HEK293 (cell line): ENCODE data around the gene KRTAP9-9.

Experiments
- CTCF ChIA-PET: fragments of 350-600 bp; formaldehyde crosslinking; extraction: SDS; loops from one replicate; lab custom pipeline; 2021; ENCODE audit warnings: antibody characterized with exemption; lab: Yijun Ruan, JAX
- POLR2A ChIA-PET: fragments of 300-600 bp; formaldehyde crosslinking; extraction: SDS; loops from one replicate; lab custom pipeline; 2020; ENCODE audit warnings: antibody characterized with exemption, inconsistent platforms; lab: Yijun Ruan, JAX
- H3K27ac ChIP-seq: fragments of 200-500 bp; sonication (Bioruptor generic); 2 replicates; pipeline ENCODE4 v1.5.1; 2014; ENCODE audit warnings: low read depth, low read length, control low read depth, inconsistent platforms; ENCODE audit errors: extremely low read depth
- H3K36me3 ChIP-seq, 2 experiments: fragments of 200-500 bp in 1 of 2; sonication (Bioruptor generic) in 1 of 2; 1 replicate in 1 of 2; 2 replicates in 1 of 2; pipeline ENCODE4 v1.5.1; 2014 to 2017; ENCODE audit warnings: inconsistent platforms in 2 of 2, low read length in 2 of 2; ENCODE audit not compliant: control insufficient read depth in 2 of 2, insufficient read depth in 1 of 2
- H3K4me1 ChIP-seq: fragments of 200-500 bp; sonication (Bioruptor generic); 2 replicates; pipeline ENCODE4 v1.5.1; 2014; ENCODE audit warnings: mild to moderate bottlenecking, low read length, inconsistent platforms; ENCODE audit not compliant: control insufficient read depth, insufficient read depth
- H3K4me3 ChIP-seq: 2 replicates; pipeline ENCODE4 v1.5.1; 2011; ENCODE audit warnings: low read depth, mild to moderate bottlenecking, control low read depth, low read length, moderate library complexity
- H3K9me3 ChIP-seq: fragments of 200-500 bp; sonication (Bioruptor generic); 2 replicates; pipeline ENCODE4 v1.5.1; 2014; ENCODE audit warnings: low read depth, low read length, inconsistent platforms; ENCODE audit not compliant: control insufficient read depth, insufficient read depth
- INSM2 ChIP-seq: fragments of 450-650 bp; formaldehyde crosslinking; IDR thresholded peaks from 2 replicates; pipeline ENCODE4 v1.5.1; 2016; ENCODE audit warnings: missing biosample characterization, missing genetic modification characterization
- PRDM10 ChIP-seq: fragments of 450-650 bp; formaldehyde crosslinking; IDR thresholded peaks from 2 replicates; pipeline ENCODE4 v1.5.1; 2016; ENCODE audit warnings: missing biosample characterization, missing genetic modification characterization
- SCRT2 ChIP-seq: fragments of 450-650 bp; formaldehyde crosslinking; IDR thresholded peaks from 2 replicates; pipeline ENCODE4 v1.5.1; 2016; ENCODE audit warnings: missing biosample characterization, missing genetic modification characterization
- ZBTB1 ChIP-seq: fragments of 450-650 bp; formaldehyde crosslinking; IDR thresholded peaks from 2 replicates; pipeline ENCODE4 v1.5.1; 2016; ENCODE audit warnings: missing biosample characterization, missing genetic modification characterization
- ZEB2 ChIP-seq: fragments of 450-650 bp; formaldehyde crosslinking; IDR thresholded peaks from 2 replicates; pipeline ENCODE4 v1.5.1; 2016; ENCODE audit warnings: missing biosample characterization, missing genetic modification characterization
- ZNF112 ChIP-seq: fragments of 450-650 bp; formaldehyde crosslinking; IDR thresholded peaks from 2 replicates; pipeline ENCODE4 v1.5.0; 2017; ENCODE audit warnings: missing biosample characterization, missing genetic modification characterization
- ZNF157 ChIP-seq: fragments of 450-650 bp; formaldehyde crosslinking; IDR thresholded peaks from 2 replicates; pipeline ENCODE4 v1.5.1; 2016; ENCODE audit warnings: missing biosample characterization, missing genetic modification characterization
- ZNF175 ChIP-seq: fragments of 450-650 bp; formaldehyde crosslinking; IDR thresholded peaks from 2 replicates; pipeline ENCODE4 v1.5.1; 2016; ENCODE audit warnings: missing biosample characterization, missing genetic modification characterization
- ZNF184 ChIP-seq: fragments of 450-650 bp; IDR thresholded peaks from 2 replicates; pipeline ENCODE4 v1.5.1; 2018; ENCODE audit warnings: missing biosample characterization, mild to moderate bottlenecking, missing genetic modification characterization
- ZNF24 ChIP-seq: fragments of 450-650 bp; formaldehyde crosslinking; IDR thresholded peaks from 2 replicates; pipeline ENCODE4 v1.5.1; 2016; ENCODE audit warnings: missing biosample characterization, missing genetic modification characterization
- ZNF335 ChIP-seq: fragments of 450-650 bp; formaldehyde crosslinking; conservative IDR thresholded peaks from 2 replicates; pipeline ENCODE4 v1.5.1; 2016; ENCODE audit warnings: missing biosample characterization, missing genetic modification characterization
- ZNF341 ChIP-seq: fragments of 450-650 bp; formaldehyde crosslinking; IDR thresholded peaks from 2 replicates; pipeline ENCODE4; 2016; ENCODE audit warnings: low read depth, missing biosample characterization, missing genetic modification characterization
- ZNF473 ChIP-seq: fragments of 450-650 bp; formaldehyde crosslinking; IDR thresholded peaks from 2 replicates; pipeline ENCODE4 v1.5.1; 2017; ENCODE audit warnings: missing biosample characterization, missing genetic modification characterization
- ZNF571 ChIP-seq: fragments of 450-650 bp; formaldehyde crosslinking; IDR thresholded peaks from 2 replicates; pipeline ENCODE4 v1.5.0; 2017; ENCODE audit warnings: missing biosample characterization, missing genetic modification characterization
- ZNF660 ChIP-seq: fragments of 450-650 bp; IDR thresholded peaks from 2 replicates; pipeline ENCODE4 v1.5.1; 2018; ENCODE audit warnings: missing biosample characterization, mild to moderate bottlenecking, missing genetic modification characterization
- TF ChIP-seq, protein P1 (sequence below): fragments of 450-650 bp; formaldehyde crosslinking; IDR thresholded peaks from 2 replicates; pipeline ENCODE4 v1.5.1; 2016; ENCODE audit warnings: missing biosample characterization, missing genetic modification characterization
- TF ChIP-seq, protein P2 (sequence below): fragments of 450-650 bp; formaldehyde crosslinking; IDR thresholded peaks from 2 replicates; pipeline ENCODE4 v1.5.1; 2016; ENCODE audit warnings: missing biosample characterization, missing genetic modification characterization
- TF ChIP-seq, protein P3 (sequence below): fragments of 450-650 bp; formaldehyde crosslinking; IDR thresholded peaks from 2 replicates; pipeline ENCODE4 v1.5.1; 2016; ENCODE audit warnings: missing biosample characterization, missing genetic modification characterization

KRTAP9-9 gene

DNA sequence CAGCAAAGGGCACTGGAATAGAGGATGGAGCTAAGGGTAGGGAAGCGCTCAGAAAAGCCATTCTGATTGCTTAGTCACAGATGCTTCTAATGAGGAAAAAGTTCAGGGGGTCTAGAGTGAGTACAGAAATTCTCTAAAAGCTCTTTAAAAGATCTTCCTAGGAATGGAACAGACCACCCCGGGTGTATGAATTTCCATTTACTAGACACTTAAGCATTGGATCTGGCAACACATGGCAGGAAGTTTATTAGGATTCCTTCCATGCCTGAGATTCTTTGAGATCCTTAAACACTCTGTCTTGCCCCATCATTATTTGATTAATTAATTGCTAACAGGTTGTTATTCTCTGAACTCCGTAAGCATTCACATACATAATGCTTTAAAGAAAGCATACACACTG is 28.9 kb downstream of the KRTAP9-9 start (continued):
- TF ChIP-seq INSM2 (tag by site-specific recombination) (no peak), ZNF341 (tag by site-specific recombination) (no peak), ZNF157 (no peak), ZEB2 (tag by site-specific recombination) (no peak)
- TF ChIP-seq, protein P1, sequence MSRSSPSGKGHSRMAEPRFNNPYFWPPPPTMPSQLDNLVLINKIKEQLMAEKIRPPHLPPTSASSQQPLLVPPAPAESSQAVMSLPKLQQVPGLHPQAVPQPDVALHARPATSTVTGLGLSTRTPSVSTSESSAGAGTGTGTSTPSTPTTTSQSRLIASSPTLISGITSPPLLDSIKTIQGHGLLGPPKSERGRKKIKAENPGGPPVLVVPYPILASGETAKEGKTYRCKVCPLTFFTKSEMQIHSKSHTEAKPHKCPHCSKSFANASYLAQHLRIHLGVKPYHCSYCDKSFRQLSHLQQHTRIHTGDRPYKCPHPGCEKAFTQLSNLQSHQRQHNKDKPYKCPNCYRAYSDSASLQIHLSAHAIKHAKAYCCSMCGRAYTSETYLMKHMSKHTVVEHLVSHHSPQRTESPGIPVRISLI, result no peak

GRCh38 chr17:41284546-41284945 is 29.4 kb downstream of the KRTAP9-9 start:
- no peak for TF ChIP-seq ZNF24 (tag by site-specific recombination)
- TF ChIP-seq ZNF335 (tag by site-specific recombination), result no peak
- no peak for TF ChIP-seq ZNF473
- no peak for TF ChIP-seq SCRT2
- no peak for TF ChIP-seq ZNF571 (tag by site-specific recombination)
- no peak for TF ChIP-seq ZNF112
- TF ChIP-seq ZNF175 (tag by site-specific recombination), result no peak
- no peak for TF ChIP-seq ZNF184
- TF ChIP-seq, protein P2, sequence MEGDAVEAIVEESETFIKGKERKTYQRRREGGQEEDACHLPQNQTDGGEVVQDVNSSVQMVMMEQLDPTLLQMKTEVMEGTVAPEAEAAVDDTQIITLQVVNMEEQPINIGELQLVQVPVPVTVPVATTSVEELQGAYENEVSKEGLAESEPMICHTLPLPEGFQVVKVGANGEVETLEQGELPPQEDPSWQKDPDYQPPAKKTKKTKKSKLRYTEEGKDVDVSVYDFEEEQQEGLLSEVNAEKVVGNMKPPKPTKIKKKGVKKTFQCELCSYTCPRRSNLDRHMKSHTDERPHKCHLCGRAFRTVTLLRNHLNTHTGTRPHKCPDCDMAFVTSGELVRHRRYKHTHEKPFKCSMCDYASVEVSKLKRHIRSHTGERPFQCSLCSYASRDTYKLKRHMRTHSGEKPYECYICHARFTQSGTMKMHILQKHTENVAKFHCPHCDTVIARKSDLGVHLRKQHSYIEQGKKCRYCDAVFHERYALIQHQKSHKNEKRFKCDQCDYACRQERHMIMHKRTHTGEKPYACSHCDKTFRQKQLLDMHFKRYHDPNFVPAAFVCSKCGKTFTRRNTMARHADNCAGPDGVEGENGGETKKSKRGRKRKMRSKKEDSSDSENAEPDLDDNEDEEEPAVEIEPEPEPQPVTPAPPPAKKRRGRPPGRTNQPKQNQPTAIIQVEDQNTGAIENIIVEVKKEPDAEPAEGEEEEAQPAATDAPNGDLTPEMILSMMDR (tag by site-specific recombination), result no peak
- no peak for TF ChIP-seq ZBTB1 (tag by site-specific recombination)
- no peak for TF ChIP-seq PRDM10 (tag by site-specific recombination)
- TF ChIP-seq, protein P3, sequence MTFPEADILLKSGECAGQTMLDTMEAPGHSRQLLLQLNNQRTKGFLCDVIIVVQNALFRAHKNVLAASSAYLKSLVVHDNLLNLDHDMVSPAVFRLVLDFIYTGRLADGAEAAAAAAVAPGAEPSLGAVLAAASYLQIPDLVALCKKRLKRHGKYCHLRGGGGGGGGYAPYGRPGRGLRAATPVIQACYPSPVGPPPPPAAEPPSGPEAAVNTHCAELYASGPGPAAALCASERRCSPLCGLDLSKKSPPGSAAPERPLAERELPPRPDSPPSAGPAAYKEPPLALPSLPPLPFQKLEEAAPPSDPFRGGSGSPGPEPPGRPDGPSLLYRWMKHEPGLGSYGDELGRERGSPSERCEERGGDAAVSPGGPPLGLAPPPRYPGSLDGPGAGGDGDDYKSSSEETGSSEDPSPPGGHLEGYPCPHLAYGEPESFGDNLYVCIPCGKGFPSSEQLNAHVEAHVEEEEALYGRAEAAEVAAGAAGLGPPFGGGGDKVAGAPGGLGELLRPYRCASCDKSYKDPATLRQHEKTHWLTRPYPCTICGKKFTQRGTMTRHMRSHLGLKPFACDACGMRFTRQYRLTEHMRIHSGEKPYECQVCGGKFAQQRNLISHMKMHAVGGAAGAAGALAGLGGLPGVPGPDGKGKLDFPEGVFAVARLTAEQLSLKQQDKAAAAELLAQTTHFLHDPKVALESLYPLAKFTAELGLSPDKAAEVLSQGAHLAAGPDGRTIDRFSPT, result no peak
- TF ChIP-seq ZNF660, result no peak
- Histone ChIP-seq H3K36me3 (no peaks in the 10 kb centered on the region), H3K4me1 (no peaks in the 10 kb centered on the region), H3K27ac (no peak overlapping the region), H3K4me3 (no peak overlapping the region), H3K9me3 (no peaks in the 10 kb centered on the region)
- ChIA-PET POLR2A (no interaction called here), CTCF (interaction anchor here (2.0 kb wide), 1 partner anchor 37 kb away, joined by 5 read pairs; no protein-coding TSS in a partner anchor)
